VCaP (cell line): Measurements from ENCODE around the gene VWA7.

Source experiments
- H3K27ac ChIP-seq: fragments of 450-650 bp; 2 replicates; pipeline ENCODE4 v1.5.1; 2017
- CTCF ChIP-seq: fragments of 450-650 bp; conservative IDR thresholded peaks from 2 replicates; pipeline ENCODE4 v1.5.1; 2017; ENCODE audit warnings: mild to moderate bottlenecking, moderate library complexity

Gene VWA7

GRCh38 chr6:31784098-31784925, 7.2 kb upstream of the VWA7 start:
- no peak overlapping the region for H3K27ac ChIP-seq
- no peak for TF ChIP-seq CTCF

- H3K27ac ChIP-seq, result no peak overlapping the region
- TF ChIP-seq CTCF, result no peak
Observed at GRCh38 chr6:31782126-31782855, 5.2 kb upstream of the VWA7 start.

- no peak overlapping the region for H3K27ac ChIP-seq
- no peak for TF ChIP-seq CTCF
Observed at GRCh38 chr6:31781244-31782125, 4.4 kb upstream of the VWA7 start.

GRCh38 chr6:31780507-31781243, 3.5 kb upstream of the VWA7 start:
- H3K27ac ChIP-seq, result no peak overlapping the region
- no peak for TF ChIP-seq CTCF

GRCh38 chr6:31779908-31780307, 2.8 kb upstream of the VWA7 start:
- H3K27ac ChIP-seq, result no peak overlapping the region
- no peak for TF ChIP-seq CTCF

- TF ChIP-seq CTCF, result no peak
- no peak overlapping the region for H3K27ac ChIP-seq
Observed at GRCh38 chr6:31778999-31779885, 2.1 kb upstream of the VWA7 start.
